8988T (cell line): Measurements from ENCODE around the gene LDLRAD2.
"Not testable (repeated sequence)": the region's sequence is repeated elsewhere in the genome, so short reads cannot be mapped to it uniquely, and the experiment has no call there.

Source experiments
- DNase-seq: peaks from one replicate; pipeline ENCODE4 v3.0.0; 2011

LDLRAD2 gene

GRCh38 chr1:21824926-21825325 lies 12.9 kb downstream of the LDLRAD2 start:
- peak; percentile 5 for DNase-seq

GRCh38 chr1:21825393-21825792 lies 13.3 kb downstream of the LDLRAD2 start:
- DNase-seq = peak; percentile 8

GRCh38 chr1:21826694-21827093 lies 14.6 kb downstream of the LDLRAD2 start:
- DNase-seq = not testable (repeated sequence)

- DNase-seq = no peak
Measured at GRCh38 chr1:21827141-21827679, 15.1 kb downstream of the LDLRAD2 start.

GRCh38 chr1:21828075-21828474 lies 16.0 kb downstream of the LDLRAD2 start:
- DNase-seq = no peak

- no peak for DNase-seq
Measured at GRCh38 chr1:21828506-21829210, 16.6 kb downstream of the LDLRAD2 start.

GRCh38 chr1:21829294-21829693 lies 17.2 kb downstream of the LDLRAD2 start:
- no peak for DNase-seq

GRCh38 chr1:21830792-21831453 lies 18.9 kb downstream of the LDLRAD2 start:
- DNase-seq = no peak

- DNase-seq = no peak
Measured at GRCh38 chr1:21831454-21831970, 19.4 kb downstream of the LDLRAD2 start.

GRCh38 chr1:21833392-21833976 lies 21.4 kb downstream of the LDLRAD2 start:
- DNase-seq = no peak

GRCh38 chr1:21834094-21834493 lies 22.0 kb downstream of the LDLRAD2 start:
- no peak for DNase-seq

GRCh38 chr1:21834666-21835065 lies 22.6 kb downstream of the LDLRAD2 start:
- DNase-seq = no peak

GRCh38 chr1:21836010-21836409 lies 23.9 kb downstream of the LDLRAD2 start:
- no peak for DNase-seq

- no peak for DNase-seq
Measured at GRCh38 chr1:21836729-21837128, 24.7 kb downstream of the LDLRAD2 start.

- DNase-seq = no peak
Measured at GRCh38 chr1:21837476-21837875, 25.4 kb downstream of the LDLRAD2 start.

- no peak for DNase-seq
Measured at GRCh38 chr1:21838359-21839157, 26.5 kb downstream of the LDLRAD2 start.

- no peak for DNase-seq
Measured at GRCh38 chr1:21839337-21840037, 27.4 kb downstream of the LDLRAD2 start.

GRCh38 chr1:21840981-21841380 lies 28.9 kb downstream of the LDLRAD2 start:
- no peak for DNase-seq

GRCh38 chr1:21841852-21842466 lies 29.9 kb downstream of the LDLRAD2 start:
- DNase-seq = no peak

- DNase-seq = no peak
Measured at GRCh38 chr1:21842606-21843162, 30.6 kb downstream of the LDLRAD2 start.

GRCh38 chr1:21843208-21843607 lies 31.1 kb downstream of the LDLRAD2 start:
- no peak for DNase-seq
